GM15510 (cell line): ENCODE measurements around the gene ASH1L.

Source experiments
- POLR2A ChIP-seq: IDR thresholded peaks from 3 replicates; pipeline ENCODE4 v1.6.1; 2011; ENCODE audit warnings: borderline replicate concordance; ENCODE audit not compliant: insufficient read length; ENCODE audit errors: extremely low read depth

The ASH1L gene

GRCh38 chr1:155481741-155482241 lies 80.8 kb downstream of the ASH1L start:
- TF ChIP-seq POLR2A = no peak

GRCh38 chr1:155479205-155479604 lies 83.4 kb downstream of the ASH1L start:
- no peak for TF ChIP-seq POLR2A

- no peak for TF ChIP-seq POLR2A
These were observed 84.2 kb downstream of the ASH1L start for GRCh38 chr1:155478270-155478852.

GRCh38 chr1:155474146-155474545 lies 88.5 kb downstream of the ASH1L start:
- no peak for TF ChIP-seq POLR2A

DNA sequence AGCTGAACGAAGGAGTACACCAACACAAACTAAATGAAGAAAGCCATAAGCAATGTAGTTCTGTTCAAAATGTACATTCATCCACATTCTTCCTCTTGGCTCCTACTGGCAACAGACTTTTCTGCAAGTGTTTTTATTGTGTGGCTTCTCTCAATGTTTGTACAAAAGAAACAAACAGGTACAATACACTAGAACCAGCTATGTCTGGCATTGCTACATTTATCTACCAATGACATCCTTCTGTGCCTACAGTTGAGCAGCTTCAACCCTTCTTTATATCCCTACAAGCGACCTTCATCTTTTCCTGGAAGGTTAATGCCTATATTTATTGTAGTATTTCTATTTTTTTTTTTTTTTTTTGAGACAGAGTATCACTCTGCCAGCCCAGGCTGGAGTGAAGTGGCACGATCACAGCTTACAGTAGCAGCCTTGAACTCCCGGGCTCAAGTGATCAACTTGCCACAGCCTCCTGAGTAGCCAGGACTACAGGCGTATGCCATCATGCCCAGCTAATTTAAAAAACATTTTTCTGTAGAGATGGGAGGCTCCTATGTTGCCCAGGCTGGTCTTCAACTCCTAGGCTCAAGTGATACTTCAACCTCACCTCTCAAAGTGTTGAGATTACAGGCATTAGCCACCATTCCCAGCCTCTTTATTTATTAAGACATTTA lies 89.3 kb downstream of the ASH1L start:
- no peak for TF ChIP-seq POLR2A

DNA sequence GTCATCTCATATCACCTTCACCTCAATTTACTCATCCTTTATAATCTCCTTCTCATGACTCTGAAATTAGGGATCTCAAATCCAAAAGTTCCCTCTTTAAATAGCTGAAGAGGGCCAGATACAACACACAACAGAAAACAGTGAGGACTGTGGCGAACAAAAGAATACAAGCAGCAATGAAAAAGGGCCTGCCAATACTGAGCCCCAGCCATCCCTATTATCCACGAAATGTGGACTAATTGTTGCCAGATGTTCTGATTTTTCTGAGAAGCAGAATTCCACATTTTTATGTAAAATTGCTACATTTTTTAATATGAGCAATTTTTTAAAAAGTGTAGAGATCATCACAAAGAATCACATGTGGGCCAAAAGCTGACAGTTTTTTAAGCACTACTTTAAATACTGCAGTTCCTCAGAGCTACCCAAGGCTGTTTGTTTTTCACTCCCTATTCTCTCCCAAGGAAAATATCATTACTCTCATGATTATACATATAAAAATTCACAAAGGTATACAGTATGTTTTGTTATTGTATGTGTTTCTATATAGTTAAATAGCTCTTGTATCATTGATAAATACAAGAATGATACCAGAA lies 90.0 kb downstream of the ASH1L start:
- TF ChIP-seq POLR2A = no peak

DNA sequence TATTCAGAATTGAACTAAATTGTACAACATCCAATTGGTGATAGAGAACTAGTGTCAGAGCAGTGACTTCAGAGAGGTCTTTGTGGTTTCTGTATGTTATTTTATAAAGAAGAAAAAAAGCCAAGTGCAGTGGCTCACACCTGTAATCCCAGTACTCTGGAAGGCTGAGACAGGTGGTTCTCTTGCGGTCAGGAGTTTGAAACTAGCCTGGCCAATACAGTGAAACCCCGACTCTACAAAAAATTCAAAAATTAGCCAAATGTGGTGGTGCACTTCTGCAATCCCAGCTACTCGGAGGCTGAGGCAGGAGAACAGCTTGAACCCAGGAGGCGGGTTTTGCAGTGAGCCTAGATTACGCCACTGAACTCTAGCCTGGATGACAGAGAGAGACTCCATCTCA lies 90.7 kb downstream of the ASH1L start:
- TF ChIP-seq POLR2A = no peak

DNA sequence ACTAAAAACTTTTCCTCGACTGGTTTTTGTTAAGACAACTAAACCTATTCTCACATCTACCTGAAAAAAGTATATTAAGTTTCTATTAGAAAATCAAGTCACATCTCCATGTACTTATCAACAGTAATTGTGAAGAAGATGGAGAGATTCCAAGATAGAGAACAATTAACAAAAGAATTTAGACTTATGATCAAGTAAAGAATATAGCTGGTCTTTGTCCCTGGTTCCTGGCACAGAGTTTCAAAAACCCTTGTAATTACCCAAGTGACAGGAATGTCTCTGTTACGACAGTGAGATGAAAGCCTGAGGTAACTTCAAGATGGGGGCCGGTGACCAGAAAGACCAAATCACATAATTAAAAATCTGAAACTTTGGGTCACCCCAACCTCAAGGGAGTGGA lies 91.6 kb downstream of the ASH1L start:
- no peak for TF ChIP-seq POLR2A

DNA sequence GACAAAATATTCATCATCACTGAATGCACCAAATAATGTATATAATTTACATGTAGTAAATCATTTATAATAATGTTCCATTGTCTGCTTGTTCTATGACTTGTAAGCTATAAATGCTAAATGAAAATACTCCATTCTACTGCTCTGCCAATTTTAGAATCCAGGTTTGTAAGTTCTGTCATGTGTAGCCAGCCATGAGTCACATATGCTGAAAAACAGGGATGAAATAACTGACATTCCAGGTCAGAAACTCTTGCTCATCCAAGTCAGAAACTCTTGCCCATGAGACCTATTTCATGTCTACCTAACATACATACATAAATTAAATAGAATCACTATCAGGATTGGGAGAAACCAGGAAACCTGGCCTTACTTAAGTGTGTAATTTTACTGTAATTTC lies 95.6 kb downstream of the ASH1L start:
- TF ChIP-seq POLR2A = no peak

DNA sequence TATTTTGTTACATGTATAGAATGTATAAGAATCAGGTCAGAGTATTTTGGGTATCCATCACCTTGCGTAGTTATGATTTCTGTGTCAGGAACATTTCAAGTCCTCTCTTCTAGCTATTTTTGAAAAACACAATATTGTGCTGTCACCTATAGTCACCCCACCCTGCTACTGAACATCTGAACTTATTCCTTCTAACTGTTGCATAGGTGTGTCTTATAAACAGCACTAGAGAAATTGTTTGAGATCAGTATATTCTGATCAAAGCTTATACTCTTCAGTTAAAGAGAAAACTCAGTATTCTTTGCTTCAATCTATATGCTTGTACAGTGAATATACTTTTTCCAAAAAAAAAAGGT lies 96.0 kb downstream of the ASH1L start:
- no peak for TF ChIP-seq POLR2A

- TF ChIP-seq POLR2A = no peak
These were observed 98.5 kb downstream of the ASH1L start for GRCh38 chr1:155463865-155464650.

DNA sequence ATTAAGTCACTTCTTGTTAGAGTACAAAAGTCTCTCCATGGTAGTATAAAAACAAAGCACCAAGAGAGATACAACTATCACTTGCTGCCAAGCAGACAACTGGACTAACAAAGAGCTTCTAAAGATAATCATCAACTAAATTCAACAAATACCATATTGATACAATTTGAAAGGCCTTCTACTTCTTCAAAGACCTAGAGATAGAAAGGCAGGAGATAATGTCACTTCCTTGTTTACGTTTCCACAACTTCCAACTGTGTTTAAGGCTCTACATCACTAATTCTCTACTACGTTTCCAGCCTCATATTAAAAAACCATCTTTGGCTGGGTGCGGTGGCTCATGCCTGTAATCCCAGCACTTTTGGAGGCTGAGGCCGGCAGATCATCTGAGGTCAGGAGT lies 104.5 kb downstream of the ASH1L start:
- no peak for TF ChIP-seq POLR2A

DNA sequence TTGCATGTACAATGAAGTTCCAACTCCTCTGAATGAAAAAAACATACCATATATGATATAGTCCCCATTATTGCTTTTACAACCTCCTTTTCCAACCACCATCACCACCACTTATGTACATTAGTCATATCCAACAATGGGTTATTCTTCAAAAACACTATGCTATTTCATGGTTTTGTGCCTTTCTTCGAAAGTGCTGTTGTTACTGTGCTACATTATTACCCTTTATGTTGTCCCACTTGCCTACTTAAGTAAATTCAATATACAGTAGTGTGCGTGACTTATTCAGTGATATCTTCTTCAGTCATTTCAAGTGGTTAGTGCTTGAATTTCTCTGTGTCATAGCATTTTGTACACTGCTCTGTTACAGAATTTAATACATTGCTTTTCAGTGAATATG lies 105.3 kb downstream of the ASH1L start:
- no peak for TF ChIP-seq POLR2A

DNA sequence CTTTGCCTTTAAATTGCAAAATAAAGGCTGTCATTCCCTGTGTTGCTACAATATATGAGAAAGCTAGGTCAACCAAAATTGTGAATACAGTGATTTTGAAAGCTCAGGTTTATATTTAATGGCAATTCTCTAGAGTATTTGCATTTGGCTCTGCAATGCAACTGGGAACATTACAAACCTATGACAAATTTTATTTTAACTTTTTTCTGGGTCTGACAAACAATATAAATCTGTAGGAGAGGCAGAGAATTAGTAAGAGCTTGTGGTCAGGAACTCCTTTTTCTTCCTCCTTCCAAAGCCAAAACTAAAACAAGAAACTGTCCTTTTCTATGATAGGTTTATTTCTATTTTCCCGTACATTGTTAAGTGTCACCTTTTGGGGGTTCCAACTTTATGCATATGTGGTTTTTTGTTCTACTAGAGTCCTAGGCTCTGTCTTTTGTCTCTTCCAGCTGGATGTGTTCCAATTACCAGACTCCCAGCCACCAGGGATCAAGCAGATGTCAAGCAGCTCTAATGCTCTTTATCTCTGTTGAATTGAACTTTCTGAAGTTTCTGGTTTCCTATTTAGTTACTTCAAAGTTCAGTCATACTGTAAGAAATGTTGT lies 106.9 kb downstream of the ASH1L start:
- TF ChIP-seq POLR2A = no peak

- no peak for TF ChIP-seq POLR2A
These were observed 108.5 kb downstream of the ASH1L start for GRCh38 chr1:155454096-155454495.
